ENCODE data around the gene MRPL38.
A peak's percentile ranks its signal among the peaks of the same experiment; 100 is the strongest.

Gene MRPL38

GRCh38 chr17:75904749-75905521 is at the start of gene MRPL38:
MRPL38 (minus strand) TSS chr17:75904884; CDS start chr17:75904875, 9 bp downstream.
- DNase-seq (ENCODE audit: low spot score), result peak; percentile 100
- peak; percentile 92 for FAIRE-seq

DNA sequence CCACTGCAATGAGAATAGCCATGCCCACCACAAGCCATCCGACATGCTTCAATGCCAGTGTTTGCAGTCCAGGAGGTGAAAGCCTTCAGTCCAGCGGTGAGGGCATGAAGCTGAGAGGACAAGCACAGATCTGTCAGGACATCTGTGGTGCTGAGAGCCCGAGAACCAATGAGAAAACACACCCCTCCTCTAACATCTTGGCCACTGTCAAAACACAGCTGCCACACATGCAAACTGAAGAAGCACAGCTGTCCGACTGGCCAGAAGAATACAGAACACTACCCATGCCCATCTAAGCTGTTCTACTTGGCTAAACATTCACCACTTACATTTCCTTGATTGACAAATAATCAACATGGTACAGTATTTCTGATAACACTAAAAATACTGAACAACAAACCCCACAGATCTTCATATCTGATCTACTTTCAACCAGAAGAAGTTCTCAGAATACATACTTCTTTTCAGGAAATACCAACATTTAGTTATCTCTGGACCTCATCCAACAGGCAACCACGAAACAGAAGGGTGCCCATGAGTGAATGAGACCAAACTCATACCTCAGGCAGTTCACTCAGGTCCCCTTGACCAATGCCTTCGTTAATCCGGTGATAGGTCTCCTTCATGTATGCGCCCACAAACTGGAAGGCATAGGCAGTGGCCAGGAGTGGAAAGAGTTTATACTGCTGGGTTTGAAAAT is 46.3 kb upstream of the MRPL38 start:
- DNase-seq (ENCODE audit: low spot score) (no peak), FAIRE-seq (no peak)

GRCh38 chr17:75950421-75950820 is 45.7 kb upstream of the MRPL38 start:
- FAIRE-seq (no peak), DNase-seq (ENCODE audit: low spot score) (no peak)

- DNase-seq (ENCODE audit: low spot score), result no peak
- FAIRE-seq, result no peak
Measured at GRCh38 chr17:75945211-75945610, 40.5 kb upstream of the MRPL38 start.

DNA sequence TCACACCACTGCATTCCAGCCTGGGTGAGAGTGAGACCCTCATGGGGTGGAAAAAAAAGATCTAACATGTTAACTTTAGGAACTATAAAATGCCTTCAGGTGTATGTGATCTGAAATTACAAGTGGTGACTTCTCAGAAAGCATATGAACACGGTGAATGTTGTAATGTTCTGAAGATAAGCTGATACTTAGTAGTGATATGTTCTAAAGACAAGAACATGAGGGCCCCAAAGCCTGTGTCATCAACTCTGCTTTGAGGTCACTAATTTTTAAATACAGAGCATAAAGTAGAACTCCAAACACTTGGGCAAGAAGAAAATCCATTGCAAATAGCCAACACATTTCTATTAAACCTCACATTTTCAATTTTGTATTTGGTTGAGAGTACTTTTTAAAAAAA is 38.8 kb upstream of the MRPL38 start:
- DNase-seq (ENCODE audit: low spot score) (no peak), FAIRE-seq (no peak)

DNA sequence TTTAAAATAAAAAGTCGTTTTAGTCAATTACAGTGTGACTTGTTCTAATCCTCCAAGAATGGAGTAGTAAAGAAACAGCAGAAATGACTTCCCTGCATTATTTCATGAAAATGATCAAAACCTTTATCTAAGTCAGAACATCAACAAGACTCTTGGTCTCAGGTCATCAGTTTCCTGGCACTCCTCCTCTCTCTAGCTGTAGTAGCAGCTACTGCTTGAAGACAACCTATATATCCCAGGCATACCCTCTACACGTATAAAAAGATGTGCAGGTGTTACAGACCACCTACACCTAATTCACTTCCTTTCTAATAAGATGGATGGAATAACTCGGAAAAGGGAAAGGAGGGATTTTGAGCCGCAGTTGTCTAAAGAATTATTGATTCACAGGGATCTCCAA is 37.8 kb upstream of the MRPL38 start:
- DNase-seq (ENCODE audit: low spot score) (no peak), FAIRE-seq (no peak)

- DNase-seq (ENCODE audit: low spot score) (no peak), FAIRE-seq (peak; percentile 20)
Measured at GRCh38 chr17:75941442-75941819, 36.7 kb upstream of the MRPL38 start.

DNA sequence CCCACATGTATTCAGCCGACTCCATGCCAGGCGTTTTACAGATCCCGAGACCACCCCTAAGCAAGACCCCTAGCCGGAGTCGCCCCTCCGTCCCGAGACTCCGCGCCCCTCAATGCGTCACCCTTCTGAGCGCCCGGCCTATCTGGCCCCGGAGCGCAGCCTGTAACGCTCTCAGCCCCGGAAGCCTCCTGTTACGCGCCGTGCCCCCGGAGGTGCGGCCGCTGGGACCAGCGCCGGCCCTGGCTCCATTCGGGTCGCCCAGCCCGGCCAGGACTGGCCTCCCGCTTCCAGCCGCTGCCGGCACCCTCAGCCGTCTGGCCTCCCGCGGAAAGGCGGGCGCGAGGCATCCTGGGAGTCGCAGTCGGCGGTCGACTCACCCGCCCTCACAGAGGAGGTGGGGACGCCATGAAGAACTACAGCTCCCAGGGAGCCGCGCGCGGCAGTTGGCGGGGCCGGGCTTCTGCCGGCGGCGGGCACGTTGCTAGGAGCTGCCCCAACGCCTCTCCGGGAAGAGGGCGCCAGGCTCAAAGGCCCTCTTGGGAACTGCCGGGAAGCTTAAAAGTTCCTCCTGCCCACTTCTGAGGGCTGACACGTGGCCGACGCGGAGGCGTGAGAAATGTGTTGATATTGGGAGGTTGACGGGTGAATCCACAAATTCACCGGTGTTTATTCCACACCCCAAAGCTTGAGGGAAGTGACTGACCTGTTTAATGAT is 36.2 kb upstream of the MRPL38 start, which contains the start of gene FBF1:
TSS of gene FBF1 (minus strand) at position 316 of the 715 bp plus-strand sequence. CDS start 2,893 bp downstream, outside the sequence.
- peak; percentile 100 for DNase-seq (ENCODE audit: low spot score)
- peak; percentile 98 for FAIRE-seq

DNA sequence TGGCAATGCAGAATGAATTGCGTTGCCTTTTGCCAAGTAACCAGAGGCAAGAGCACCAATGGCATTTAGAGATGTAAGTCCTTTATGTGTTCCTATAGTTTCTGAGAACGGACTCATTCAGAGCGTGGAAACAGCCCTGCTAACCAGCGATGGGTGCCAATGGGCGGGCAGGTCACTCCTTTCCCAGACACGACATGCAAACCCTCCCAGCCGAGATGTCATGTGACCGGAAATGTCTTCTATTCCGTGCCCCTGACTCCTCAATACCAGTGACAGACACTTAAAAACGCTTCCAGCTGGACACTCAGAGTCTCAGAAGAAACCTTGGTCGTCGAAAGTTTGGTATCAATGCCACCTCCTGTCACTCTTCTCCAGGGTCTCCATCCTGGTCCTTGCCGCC is 33.0 kb upstream of the MRPL38 start:
- FAIRE-seq (no peak), DNase-seq (ENCODE audit: low spot score) (no peak)

DNA sequence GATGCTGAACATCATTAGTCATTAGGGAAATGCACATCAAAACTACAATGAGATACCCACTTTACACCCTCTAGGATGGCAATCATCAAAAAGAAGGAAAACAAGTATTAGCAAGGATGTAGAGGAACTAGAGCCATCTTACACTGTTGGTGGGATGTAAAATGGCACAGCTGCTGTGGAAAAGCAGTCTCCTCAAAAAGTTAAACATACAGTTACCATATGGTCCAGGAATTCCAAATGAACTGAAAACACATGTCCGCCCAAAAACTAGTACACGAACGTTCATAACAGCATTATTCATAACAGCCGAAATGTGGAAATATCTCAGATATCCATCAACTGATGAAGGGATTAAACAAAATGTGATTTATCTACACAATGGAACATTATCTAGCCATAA is 29.1 kb upstream of the MRPL38 start:
- FAIRE-seq (peak; percentile 23), DNase-seq (ENCODE audit: low spot score) (no peak)

DNA sequence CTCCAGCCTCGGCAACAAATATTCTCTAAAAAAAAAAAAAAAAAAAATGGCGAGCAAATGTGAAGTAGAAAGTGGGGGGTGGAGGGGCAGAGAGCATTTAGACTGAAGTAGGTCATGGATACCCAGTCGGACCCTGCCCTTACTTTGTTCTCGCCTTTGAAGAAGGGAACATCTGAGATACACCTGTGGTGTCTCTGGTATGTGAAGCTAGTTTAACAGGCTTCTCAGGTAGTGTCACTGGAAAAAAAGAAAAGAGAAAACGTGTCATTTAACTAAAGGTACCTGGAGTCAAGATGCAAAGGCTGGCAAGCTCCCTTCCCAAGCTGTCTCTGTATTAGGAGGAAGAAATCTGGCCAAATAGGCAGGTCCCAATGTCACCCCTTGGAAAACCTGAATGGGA is 28.2 kb upstream of the MRPL38 start:
- DNase-seq (ENCODE audit: low spot score), result no peak
- no peak for FAIRE-seq

DNA sequence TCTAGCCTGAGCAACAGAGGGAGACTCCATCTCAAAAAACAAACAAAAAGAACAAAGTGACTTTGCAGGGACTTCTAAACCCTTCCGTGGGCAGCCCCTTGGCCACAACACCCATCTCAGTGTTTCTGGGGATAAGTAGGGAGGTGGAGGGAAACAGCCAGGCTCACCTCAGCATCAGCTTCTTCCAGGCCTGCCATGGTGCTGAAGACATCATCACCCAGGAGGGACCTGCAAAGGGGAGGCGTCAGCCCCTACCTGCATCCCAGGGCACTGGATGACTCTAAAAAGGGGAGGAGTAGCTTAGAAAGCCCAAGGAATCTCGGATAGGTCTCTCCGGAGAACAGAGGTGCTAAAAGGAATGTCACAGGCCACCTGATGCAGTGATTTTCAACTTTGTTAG is 26.4 kb upstream of the MRPL38 start:
- no peak for DNase-seq (ENCODE audit: low spot score)
- FAIRE-seq, result no peak

DNA sequence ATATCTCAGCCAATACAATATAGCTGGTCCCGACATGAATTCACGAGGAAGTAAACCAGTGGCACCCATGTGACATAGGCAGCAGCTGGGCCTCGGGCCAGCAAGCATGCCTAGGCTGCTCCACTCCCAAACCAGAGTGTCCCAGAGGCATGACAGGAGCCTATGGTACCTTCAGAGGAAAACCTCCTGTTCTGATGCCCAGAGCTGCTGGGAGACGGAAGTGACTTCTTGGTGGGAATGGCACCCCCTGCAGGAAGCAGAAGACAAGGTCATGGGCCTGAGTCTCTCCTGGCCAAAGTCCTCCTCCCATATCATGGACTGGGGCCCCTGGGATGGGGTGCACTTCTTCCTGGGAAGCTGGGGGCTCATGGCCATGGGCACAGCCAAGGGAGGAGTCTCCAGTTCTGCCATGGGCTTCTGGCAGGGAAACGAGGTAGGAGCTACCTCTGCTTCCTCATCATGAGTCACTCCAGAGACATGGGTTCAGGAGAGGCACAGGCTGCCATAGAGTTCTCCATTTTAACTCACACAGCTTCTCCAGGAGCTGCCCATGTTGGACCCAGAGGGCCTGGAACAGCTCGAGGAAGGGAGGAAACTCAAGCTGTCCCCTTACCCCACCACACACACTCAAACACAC is 22.7 kb upstream of the MRPL38 start:
- DNase-seq (ENCODE audit: low spot score) (peak; percentile 47), FAIRE-seq (peak; percentile 40)

- DNase-seq (ENCODE audit: low spot score), result no peak
- no peak for FAIRE-seq
Measured at GRCh38 chr17:75926456-75926855, 21.8 kb upstream of the MRPL38 start.

DNA sequence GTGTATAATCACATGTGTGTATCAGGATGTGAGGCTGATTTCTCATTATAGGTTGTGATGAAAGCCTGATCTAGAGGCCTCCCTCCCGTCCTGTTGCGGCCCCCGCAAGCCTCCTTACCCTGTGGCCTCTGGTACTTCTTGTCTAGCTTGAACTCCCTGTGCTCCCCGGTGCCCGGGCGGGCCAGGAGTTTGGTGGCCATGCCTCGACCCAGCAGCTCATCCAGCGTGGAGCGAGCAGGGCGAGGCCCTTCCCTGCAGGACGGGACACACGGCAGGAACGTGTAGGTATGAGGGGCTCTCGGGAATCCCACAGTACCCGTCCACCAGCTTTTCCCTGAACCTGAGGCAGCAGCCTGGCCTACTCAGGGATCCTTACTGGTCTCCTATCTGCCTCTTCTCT is 21.2 kb upstream of the MRPL38 start:
- FAIRE-seq (no peak), DNase-seq (ENCODE audit: low spot score) (no peak)

DNA sequence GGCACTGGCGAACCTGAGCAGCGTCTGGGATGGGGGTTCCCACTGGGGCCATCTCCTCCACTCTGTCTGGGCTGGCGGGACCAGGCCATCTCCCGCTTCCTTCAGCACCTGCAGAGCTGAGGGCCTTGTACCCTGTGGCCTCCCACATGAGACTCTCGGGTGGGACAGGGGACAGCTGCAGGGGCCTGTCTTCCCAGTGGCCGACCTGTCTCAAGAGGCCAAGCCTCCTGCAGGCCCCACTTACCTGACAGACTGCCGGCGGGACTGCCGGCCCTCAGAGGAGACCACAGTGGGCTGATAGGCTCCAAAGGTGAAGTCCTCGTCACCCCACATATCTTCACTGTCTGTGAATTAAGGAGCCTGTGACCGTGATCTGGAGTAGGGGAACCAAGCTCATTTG is 20.4 kb upstream of the MRPL38 start:
- DNase-seq (ENCODE audit: low spot score) (no peak), FAIRE-seq (no peak)

DNA sequence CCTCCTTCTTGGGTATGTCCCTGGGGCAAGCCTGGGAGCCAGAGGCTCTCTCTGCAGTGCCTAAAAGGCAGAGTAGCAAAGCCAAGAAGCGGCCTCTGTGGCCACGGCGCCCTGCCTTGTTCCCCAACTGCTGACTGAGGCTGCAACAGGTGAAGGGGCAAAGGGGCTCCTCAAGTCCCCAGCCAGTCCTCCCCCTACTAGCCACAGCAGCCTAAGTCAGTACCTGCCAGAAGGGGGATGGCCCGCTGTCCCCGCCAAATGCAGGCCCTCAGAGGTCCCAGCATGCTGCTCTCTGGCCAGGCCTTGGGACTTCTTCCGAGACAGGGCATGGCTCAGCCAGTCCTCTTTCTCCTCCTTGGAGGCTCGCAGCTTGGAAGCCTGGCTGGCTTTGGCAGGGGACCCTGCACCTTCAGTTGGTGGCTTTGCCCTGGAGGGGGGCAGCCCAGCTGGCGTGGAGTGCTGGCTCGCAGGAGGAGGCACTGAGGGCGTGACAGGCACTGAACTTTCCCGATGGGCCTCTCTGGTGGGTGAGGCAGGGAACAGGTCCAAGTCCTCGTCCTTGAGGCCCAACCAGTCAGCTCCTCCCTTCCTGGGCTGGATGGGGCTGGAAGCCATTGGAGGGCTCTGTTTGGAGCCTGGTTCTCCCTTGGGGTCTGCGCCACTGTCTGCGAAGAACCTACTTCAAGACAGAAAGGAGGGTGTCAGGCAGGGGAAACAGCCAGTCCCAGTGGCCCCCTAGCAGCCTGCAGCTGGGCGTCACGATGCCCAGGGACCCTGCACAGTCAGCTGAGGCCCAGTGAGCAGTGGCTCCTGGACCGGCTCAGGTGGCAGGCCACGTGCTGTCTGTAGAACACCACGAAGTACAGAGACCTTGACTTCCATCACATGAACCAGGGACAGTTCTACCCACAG is 18.5 kb upstream of the MRPL38 start:
- DNase-seq (ENCODE audit: low spot score), result no peak
- FAIRE-seq, result no peak

DNA sequence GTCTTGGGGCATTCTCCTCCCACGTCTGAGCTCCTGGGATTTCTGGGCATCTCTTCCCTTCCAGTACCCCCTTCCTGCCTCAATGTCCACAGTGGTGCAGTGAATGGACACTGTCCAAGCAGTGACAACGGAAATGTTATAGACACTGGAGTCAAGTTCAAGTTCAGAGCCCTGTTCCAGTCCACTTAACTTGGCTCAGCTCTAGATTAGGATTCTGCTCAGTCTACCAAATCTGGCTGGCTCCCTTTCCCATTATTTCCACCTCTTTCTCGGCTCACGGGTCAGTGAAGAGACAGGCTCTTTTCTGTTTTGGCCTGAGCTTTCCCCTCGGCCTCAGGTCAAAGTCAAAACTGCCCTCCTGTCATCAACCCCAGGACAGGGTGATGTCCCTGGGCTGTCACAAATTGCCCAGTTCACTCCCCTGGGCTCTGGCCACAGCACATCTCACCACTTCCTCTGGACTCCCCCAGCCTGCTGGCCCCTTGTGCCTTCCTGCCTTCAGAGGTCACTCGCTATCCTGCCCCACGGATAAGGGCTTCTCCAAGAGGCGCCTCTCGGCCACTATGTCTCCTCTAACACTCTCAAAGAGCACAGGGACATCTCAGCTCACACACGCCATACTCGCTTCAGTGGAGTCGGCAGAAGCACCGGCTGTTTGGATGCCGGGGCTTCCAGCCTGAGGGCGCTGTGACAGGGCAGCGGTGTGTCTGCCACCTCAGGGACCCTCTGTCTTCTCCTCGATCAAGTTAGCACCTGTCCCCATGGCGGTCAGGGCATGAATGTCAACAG is 17.7 kb upstream of the MRPL38 start:
- DNase-seq (ENCODE audit: low spot score), result no peak
- FAIRE-seq, result peak; percentile 13

- no peak for FAIRE-seq
- no peak for DNase-seq (ENCODE audit: low spot score)
Measured at GRCh38 chr17:75921596-75921995, 16.9 kb upstream of the MRPL38 start.

DNA sequence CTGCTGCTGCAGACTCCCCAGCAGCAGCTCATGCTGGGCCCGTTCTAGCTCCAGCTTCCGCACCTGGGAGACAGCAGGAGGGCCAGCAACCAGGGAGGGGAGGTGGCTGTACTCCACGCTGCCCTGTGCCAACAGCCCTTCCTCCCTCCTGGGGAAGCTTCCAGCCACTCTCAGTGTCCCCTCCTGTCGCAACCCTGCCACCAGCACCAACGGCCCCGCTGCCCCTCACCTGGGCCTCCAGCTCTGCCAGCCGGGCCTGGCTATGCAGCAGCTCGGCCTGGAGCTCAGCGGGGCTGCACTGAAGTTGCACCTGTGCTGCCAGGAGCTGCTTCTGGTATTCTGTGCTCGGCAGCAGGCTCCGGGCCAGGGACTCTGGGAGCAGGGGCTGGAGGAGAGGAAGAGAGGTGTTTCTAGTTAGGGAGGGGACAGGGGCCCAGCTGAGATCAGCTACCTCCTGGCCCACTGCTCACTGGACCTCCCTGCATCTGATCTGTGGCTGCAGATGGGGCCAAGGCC is 15.4 kb upstream of the MRPL38 start:
- no peak for FAIRE-seq
- no peak for DNase-seq (ENCODE audit: low spot score)
